HL-60 (cell line): Measurements from ENCODE around the gene KCNJ4.

Experiments
- DNase-seq, 2 experiments: peaks; one replicate each; pipeline ENCODE4 v3.0.0-alpha.2; 2010 to 2020; ENCODE audit warnings: low read depth in 1 of 2, low spot score in 1 of 2
- H3K27ac ChIP-seq: fragments of 250-450 bp; sonication (Bioruptor Pico); replicated peaks from 2 replicates; pipeline ENCODE4 v1.5.1; 2020; ENCODE audit warnings: mild to moderate bottlenecking, moderate library complexity
- H3K27me3 ChIP-seq: fragments of 250-450 bp; sonication (Bioruptor Pico); 2 replicates; pipeline ENCODE4 v1.5.1; 2021; ENCODE audit warnings: mild to moderate bottlenecking, moderate library complexity; ENCODE audit not compliant: insufficient read depth, poor library complexity, severe bottlenecking
- H3K4me3 ChIP-seq: replicated peaks from 2 replicates; pipeline ENCODE4 v1.5.1; 2011; ENCODE audit warnings: mild to moderate bottlenecking, control low read depth, low read length; ENCODE audit not compliant: insufficient read depth
- CTCF ChIP-seq: IDR thresholded peaks from one replicate; pipeline ENCODE4 v1.5.1; 2011; ENCODE audit warnings: low read length, control low read depth, inconsistent platforms; ENCODE audit not compliant: insufficient read depth
- GABPA ChIP-seq: IDR thresholded peaks from 2 replicates; pipeline ENCODE4 v1.6.1; 2012; ENCODE audit warnings: low read depth
- POLR2AphosphoS5 ChIP-seq: IDR thresholded peaks from 2 replicates; pipeline ENCODE4 v1.6.1; 2012; ENCODE audit warnings: low read depth
- REST ChIP-seq: IDR thresholded peaks from 2 replicates; pipeline ENCODE4 v1.6.1; 2012; ENCODE audit warnings: low read depth; ENCODE audit not compliant: insufficient replicate concordance
- SPI1 ChIP-seq: IDR thresholded peaks from 2 replicates; pipeline ENCODE4 v1.6.1; 2012; ENCODE audit warnings: low read depth, mild to moderate bottlenecking, borderline replicate concordance

Gene KCNJ4

DNA sequence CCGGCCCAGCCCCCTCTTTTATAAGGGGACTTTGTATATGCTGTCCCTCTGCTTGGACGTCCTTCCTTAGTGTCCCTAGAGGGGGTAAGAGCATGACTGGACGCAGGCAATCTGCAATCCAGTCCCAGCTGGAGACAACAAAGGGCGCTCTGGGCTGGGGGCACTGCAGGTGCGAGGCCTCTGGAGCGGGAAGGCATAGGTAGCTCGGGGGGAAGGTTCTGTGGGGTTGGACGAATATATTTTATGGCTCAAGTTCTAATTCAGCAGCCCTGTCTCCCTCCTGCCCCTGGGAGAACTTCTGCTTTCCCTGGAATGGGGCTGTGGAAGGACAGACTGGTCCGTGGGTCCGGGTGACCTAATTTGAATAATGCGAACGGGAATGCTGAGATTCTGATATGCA lies 40.0 kb downstream of the KCNJ4 start:
- TF ChIP-seq POLR2AphosphoS5 (no peak), CTCF (no peak), REST (no peak), SPI1 (no peak), GABPA (no peak)
- no peak overlapping the region for H3K4me3 ChIP-seq
- no peak overlapping the region for H3K27ac ChIP-seq
- no peak for DNase-seq
- no peaks in the 10 kb centered on the region for H3K27me3 ChIP-seq

DNA sequence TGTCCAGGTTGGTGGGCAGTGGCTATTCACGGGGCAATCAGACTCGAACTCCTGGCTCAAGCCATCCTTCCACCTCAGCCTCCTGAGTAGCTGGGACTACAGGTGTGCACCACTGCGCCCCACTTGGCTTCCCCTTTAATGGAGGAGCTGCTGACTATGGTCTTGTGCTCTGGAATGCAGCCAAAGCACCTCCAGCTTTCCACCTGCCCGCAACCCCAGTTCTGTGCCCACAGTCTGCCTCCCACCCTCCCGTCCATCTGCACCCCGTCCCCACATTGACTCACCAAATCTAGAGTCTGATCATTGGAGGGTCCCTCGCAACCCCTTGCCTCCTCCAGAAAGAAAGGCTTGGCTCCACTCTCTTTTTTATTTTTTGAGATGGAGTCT lies 41.0 kb downstream of the KCNJ4 start:
- no peak for DNase-seq
- Histone ChIP-seq H3K4me3 (no peak overlapping the region), H3K27me3 (no peaks in the 10 kb centered on the region), H3K27ac (no peak overlapping the region)
- TF ChIP-seq POLR2AphosphoS5: no peak
- no peak for TF ChIP-seq REST
- TF ChIP-seq CTCF: no peak
- TF ChIP-seq SPI1: no peak
- TF ChIP-seq GABPA: no peak

- H3K27me3 ChIP-seq: no peaks in the 10 kb centered on the region
- H3K4me3 ChIP-seq: no peak overlapping the region
- no peak for DNase-seq
- TF ChIP-seq GABPA (no peak), REST (no peak), POLR2AphosphoS5 (no peak), SPI1 (no peak), CTCF (no peak)
- H3K27ac ChIP-seq: no peak overlapping the region
These were observed 41.7 kb downstream of the KCNJ4 start for GRCh38 chr22:38413085-38414008.
